Progenitor cell of endocrine pancreas (in vitro differentiated cells): ENCODE measurements around the gene VPREB3. TPM values are rescaled to one million over a fixed set of nuclear protein-coding genes. Genes with fewer than 3 reads are reported as not detected.

Experiments used
- DNase-seq: peaks from one replicate; pipeline ENCODE4 v3.0.0; 2021; ENCODE audit warnings: low spot score; ENCODE audit not compliant: unreplicated experiment
- H3K27ac Mint-ChIP-seq: 2 replicates; pipeline ENCODE4 v1.8.0; 2021; ENCODE audit warnings: mild to moderate bottlenecking, moderate library complexity, mixed read lengths
- H3K27me3 Mint-ChIP-seq: 2 replicates; pipeline ENCODE4 v1.8.0; 2021; ENCODE audit warnings: mixed read lengths
- H3K36me3 Mint-ChIP-seq: 2 replicates; pipeline ENCODE4 v1.8.0; 2022; ENCODE audit warnings: mixed read lengths; ENCODE audit not compliant: insufficient read depth
- H3K4me1 Mint-ChIP-seq: 2 replicates; pipeline ENCODE4 v1.8.0; 2021; ENCODE audit warnings: low read depth, mixed read lengths
- H3K4me3 Mint-ChIP-seq: 2 replicates; pipeline ENCODE4 v1.8.0; 2021; ENCODE audit warnings: low read depth, mild to moderate bottlenecking, moderate library complexity, mixed read lengths
- H3K9me3 Mint-ChIP-seq: 2 replicates; pipeline ENCODE4 v1.8.0; 2021; ENCODE audit warnings: low read depth, mixed read lengths
- CTCF ChIP-seq: fragments of 200-600 bp; sonication (generic); IDR thresholded peaks from one replicate; pipeline ENCODE4 v1.5.0; 2021; ENCODE audit warnings: antibody characterized with exemption, mild to moderate bottlenecking; ENCODE audit not compliant: unreplicated experiment
- total RNA-seq: library from RNA; stranded (reverse); gene quantifications from 2 replicates; pipeline ENCODE4 v1.2.1, GENCODE V29; 2021

VPREB3 gene
- total RNA-seq, 1 donor from 2014 or later, result not detected

- Mint-ChIP-seq H3K27ac (peak within 1 kb of the TSS; percentile 90), H3K4me3 (peak within 1 kb of the TSS; percentile 87), H3K36me3 (peaks cover 2% of the 10 kb centered on the region), H3K4me1 (peaks cover 31% of the 10 kb centered on the region), H3K9me3 (no peaks in the 10 kb centered on the region), H3K27me3 (no peaks in the 10 kb centered on the region)
- no peak for TF ChIP-seq CTCF
- DNase-seq, result peak; percentile 82
Observed at GRCh38 chr22:23786752-23787599, 32.8 kb upstream of the VPREB3 start, which contains the start of gene SMARCB1. Gene SMARCB1, plus strand, starts transcription at chr22:23786966. Its CDS starts 204 bp downstream, at chr22:23787170.

- TF ChIP-seq CTCF, result no peak
- no peak for DNase-seq
- peak overlapping the region; percentile 90 for H3K27ac Mint-ChIP-seq
Observed at GRCh38 chr22:23786261-23786710, 32.1 kb upstream of the VPREB3 start.

GRCh38 chr22:23784215-23784732 lies 30.0 kb upstream of the VPREB3 start:
- peaks cover 23% of the 10 kb centered on the region for H3K4me1 Mint-ChIP-seq
- no peak for DNase-seq
- peak overlapping the region; percentile 15 for H3K27ac Mint-ChIP-seq
- no peaks in the 10 kb centered on the region for H3K27me3 Mint-ChIP-seq
- H3K4me3 Mint-ChIP-seq, result no peak overlapping the region
- H3K9me3 Mint-ChIP-seq, result no peaks in the 10 kb centered on the region
- no peak for TF ChIP-seq CTCF
- H3K36me3 Mint-ChIP-seq, result no peaks in the 10 kb centered on the region

More at GRCh38 chr22:23786261-23786710, 32.1 kb upstream of the VPREB3 start:
- peak overlapping the region; percentile 87 for H3K4me3 Mint-ChIP-seq
- no peaks in the 10 kb centered on the region for H3K9me3 Mint-ChIP-seq
- H3K27me3 Mint-ChIP-seq, result no peaks in the 10 kb centered on the region
- H3K4me1 Mint-ChIP-seq, result peaks cover 31% of the 10 kb centered on the region
- peaks cover 2% of the 10 kb centered on the region for H3K36me3 Mint-ChIP-seq

DNA sequence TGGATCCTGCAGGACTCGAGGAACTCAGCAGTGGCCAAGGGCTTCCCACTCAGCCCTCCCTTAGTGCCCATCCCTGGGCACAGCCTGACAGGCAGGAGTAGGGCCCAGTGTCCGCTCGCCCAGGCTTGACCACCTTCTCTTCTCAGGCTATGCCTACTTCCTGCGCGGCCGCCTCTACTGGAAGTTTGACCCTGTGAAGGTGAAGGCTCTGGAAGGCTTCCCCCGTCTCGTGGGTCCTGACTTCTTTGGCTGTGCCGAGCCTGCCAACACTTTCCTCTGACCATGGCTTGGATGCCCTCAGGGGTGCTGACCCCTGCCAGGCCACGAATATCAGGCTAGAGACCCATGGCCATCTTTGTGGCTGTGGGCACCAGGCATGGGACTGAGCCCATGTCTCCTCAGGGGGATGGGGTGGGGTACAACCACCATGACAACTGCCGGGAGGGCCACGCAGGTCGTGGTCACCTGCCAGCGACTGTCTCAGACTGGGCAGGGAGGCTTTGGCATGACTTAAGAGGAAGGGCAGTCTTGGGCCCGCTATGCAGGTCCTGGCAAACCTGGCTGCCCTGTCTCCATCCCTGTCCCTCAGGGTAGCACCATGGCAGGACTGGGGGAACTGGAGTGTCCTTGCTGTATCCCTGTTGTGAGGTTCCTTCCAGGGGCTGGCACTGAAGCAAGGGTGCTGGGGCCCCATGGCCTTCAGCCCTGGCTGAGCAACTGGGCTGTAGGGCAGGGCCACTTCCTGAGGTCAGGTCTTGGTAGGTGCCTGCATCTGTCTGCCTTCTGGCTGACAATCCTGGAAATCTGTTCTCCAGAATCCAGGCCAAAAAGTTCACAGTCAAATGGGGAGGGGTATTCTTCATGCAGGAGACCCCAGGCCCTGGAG lies 29.3 kb upstream of the VPREB3 start:
- DNase-seq, result no peak
- no peaks in the 10 kb centered on the region for H3K9me3 Mint-ChIP-seq
- no peak overlapping the region for H3K27ac Mint-ChIP-seq
- H3K27me3 Mint-ChIP-seq, result no peaks in the 10 kb centered on the region
- H3K4me1 Mint-ChIP-seq, result peaks cover 18% of the 10 kb centered on the region
- no peak overlapping the region for H3K4me3 Mint-ChIP-seq
- no peaks in the 10 kb centered on the region for H3K36me3 Mint-ChIP-seq
- no peak for TF ChIP-seq CTCF

DNA sequence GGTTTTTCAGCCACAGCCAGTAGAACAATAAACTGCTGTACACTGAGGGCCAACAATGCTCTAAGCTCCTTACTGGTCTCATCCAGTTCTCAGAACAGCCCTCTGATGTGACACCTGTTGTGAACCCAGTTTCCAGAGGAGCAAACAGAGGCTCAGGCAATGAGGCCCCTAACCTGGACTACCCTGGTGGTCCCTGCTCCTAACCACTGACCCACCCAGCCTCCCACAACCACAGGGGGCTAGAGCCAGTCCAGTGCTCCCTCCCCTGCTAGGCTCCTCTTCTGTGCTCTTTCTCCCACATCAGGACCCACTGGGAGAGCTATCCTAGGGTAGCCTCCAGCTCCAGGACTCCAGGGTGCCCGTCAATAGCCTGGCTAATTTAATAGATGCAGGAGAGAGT lies 28.5 kb upstream of the VPREB3 start:
- no peaks in the 10 kb centered on the region for H3K27me3 Mint-ChIP-seq
- peaks cover 11% of the 10 kb centered on the region for H3K4me1 Mint-ChIP-seq
- no peaks in the 10 kb centered on the region for H3K36me3 Mint-ChIP-seq
- no peak overlapping the region for H3K27ac Mint-ChIP-seq
- H3K9me3 Mint-ChIP-seq, result no peaks in the 10 kb centered on the region
- H3K4me3 Mint-ChIP-seq, result no peak overlapping the region
- DNase-seq, result no peak
- TF ChIP-seq CTCF, result no peak
